Measurements from ENCODE around the gene DUSP7.

DNA sequence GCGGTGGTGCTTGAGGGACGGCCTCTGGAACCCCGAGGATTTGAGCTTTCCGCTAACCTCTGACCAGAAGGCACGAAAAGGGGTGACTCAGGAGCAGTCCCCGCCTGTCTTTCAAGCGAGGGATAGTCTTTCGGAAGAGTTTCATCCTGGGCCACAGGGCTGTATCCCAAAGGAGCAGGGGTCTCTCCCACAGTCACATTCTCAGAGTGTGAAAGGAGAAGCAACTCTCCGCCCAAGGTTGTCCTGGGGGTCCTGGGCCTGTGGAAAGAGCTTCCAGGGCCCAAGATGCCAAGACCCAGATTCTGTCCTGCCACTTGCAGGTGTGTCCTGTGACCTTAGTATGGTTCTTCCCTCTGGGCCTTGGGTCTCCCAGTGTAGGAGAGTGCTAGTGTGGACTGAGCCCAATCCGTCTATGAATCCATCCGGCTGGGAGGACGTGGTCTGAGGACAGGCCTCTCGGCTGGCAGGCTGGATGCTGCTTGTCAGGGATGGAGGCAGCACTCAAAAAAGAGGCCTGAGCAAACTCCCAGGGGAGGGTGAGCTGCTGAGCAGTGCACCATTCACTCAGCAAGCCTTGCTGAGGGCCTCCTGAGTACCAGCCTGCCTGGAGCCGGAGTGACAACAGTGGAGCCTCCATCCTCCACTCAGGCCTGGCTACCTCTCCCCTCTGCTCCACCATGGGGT lies 1.6 kb upstream of the DUSP7 start:
- TF ChIP-seq, protein P1, sequence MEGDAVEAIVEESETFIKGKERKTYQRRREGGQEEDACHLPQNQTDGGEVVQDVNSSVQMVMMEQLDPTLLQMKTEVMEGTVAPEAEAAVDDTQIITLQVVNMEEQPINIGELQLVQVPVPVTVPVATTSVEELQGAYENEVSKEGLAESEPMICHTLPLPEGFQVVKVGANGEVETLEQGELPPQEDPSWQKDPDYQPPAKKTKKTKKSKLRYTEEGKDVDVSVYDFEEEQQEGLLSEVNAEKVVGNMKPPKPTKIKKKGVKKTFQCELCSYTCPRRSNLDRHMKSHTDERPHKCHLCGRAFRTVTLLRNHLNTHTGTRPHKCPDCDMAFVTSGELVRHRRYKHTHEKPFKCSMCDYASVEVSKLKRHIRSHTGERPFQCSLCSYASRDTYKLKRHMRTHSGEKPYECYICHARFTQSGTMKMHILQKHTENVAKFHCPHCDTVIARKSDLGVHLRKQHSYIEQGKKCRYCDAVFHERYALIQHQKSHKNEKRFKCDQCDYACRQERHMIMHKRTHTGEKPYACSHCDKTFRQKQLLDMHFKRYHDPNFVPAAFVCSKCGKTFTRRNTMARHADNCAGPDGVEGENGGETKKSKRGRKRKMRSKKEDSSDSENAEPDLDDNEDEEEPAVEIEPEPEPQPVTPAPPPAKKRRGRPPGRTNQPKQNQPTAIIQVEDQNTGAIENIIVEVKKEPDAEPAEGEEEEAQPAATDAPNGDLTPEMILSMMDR (IDR thresholded peaks at IDR 0.05): no peak
- TF ChIP-seq EZH2 (IDR thresholded peaks at IDR 0.05): no peak
